Adrenal gland (tissue), 5 donors: ENCODE results near the gene FOXJ3.

ENCODE experiments used
- POLR2A ChIP-seq, 2 donors: fragments of 450-650 bp; IDR thresholded peaks; one replicate each; pipeline ENCODE4 v1.6.1; 2017; ENCODE audit warnings: antibody characterized with exemption in 2 of 2, mild to moderate bottlenecking in 2 of 2, moderate library complexity in 1 of 2
- TF ChIP-seq, protein P1 (sequence below), 6 experiments: fragments of 450-650 bp in 4 of 6; fragments of 200-600 bp in 2 of 6; sonication (generic) in 1 of 6; IDR thresholded peaks; 1 replicate in 5 of 6; 2 replicates in 1 of 6; pipeline versions ENCODE4 v1.5.1 to v1.8.0; 2016 to 2021; ENCODE audit warnings: antibody characterized with exemption in 6 of 6, mild to moderate bottlenecking in 2 of 6, moderate library complexity in 1 of 6
- donor health status: DM: no; HTN: no; CAD: no.

DNA sequence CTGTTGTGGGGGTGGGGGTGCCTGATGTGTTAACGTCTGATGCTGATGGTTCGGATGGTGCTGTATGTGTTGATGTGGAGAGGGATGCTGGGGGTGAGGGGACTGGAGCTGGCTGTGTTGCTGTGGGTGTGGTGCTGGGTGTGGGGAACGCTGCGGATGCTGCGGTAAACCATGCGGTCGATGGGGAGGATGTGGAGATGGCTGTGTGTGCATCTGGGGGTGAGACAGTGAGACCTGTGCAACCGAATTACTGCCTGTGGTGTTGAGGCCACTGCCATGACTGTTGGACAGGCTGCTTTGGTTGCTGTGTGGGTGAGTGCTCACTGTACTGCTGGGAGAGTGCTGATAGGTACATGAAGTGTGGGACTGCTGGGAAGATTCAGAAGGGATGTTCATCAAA lies 143.7 kb downstream of the FOXJ3 start:
- TF ChIP-seq, protein P1, sequence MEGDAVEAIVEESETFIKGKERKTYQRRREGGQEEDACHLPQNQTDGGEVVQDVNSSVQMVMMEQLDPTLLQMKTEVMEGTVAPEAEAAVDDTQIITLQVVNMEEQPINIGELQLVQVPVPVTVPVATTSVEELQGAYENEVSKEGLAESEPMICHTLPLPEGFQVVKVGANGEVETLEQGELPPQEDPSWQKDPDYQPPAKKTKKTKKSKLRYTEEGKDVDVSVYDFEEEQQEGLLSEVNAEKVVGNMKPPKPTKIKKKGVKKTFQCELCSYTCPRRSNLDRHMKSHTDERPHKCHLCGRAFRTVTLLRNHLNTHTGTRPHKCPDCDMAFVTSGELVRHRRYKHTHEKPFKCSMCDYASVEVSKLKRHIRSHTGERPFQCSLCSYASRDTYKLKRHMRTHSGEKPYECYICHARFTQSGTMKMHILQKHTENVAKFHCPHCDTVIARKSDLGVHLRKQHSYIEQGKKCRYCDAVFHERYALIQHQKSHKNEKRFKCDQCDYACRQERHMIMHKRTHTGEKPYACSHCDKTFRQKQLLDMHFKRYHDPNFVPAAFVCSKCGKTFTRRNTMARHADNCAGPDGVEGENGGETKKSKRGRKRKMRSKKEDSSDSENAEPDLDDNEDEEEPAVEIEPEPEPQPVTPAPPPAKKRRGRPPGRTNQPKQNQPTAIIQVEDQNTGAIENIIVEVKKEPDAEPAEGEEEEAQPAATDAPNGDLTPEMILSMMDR (IDR thresholded peaks at IDR 0.05): no peak
- no peak for TF ChIP-seq POLR2A (IDR thresholded peaks at IDR 0.05)
